Cardiac fibroblast (primary cell): ENCODE measurements around the gene RAB1A.

Experiments
- DNase-seq, 2 donors: peaks; one replicate each; pipeline versions ENCODE4 v3.0.0 to v3.0.0-alpha.2; 2010; ENCODE audit warnings: low read depth in 2 of 2
- H3K4me3 ChIP-seq, 2 donors: replicated peaks in 1 of 2; 1 replicate in 1 of 2; 2 replicates in 1 of 2; pipeline ENCODE4 v1.5.1; 2011; ENCODE audit warnings: low read depth in 2 of 2, low read length in 2 of 2, mild to moderate bottlenecking in 2 of 2, moderate library complexity in 1 of 2
- TF ChIP-seq, protein P1 (sequence below): IDR thresholded peaks from one replicate; pipeline ENCODE4 v1.5.1; 2011; ENCODE audit warnings: low read depth, mild to moderate bottlenecking, low read length, inconsistent platforms

RAB1A gene

DNA sequence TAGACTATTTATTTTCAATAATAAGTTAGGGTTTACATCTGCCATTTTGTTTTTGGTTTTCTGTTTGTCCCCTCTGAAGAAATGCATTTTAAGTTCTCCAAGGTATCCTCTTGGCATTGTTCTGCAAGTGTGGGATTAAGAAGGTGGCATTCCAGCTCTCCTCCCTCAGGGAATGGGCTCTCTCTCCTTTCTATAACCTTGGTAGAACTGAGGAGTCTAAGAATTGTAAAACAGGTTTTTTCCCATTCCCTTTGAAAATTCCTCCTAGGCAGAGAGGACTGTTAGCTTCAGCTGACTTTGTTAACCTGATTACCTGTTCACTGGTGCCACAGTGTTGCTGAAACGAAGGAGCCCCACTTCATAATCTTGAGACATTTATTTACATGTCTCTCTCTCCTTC is 26.1 kb upstream of the RAB1A start:
- TF ChIP-seq, protein P1, sequence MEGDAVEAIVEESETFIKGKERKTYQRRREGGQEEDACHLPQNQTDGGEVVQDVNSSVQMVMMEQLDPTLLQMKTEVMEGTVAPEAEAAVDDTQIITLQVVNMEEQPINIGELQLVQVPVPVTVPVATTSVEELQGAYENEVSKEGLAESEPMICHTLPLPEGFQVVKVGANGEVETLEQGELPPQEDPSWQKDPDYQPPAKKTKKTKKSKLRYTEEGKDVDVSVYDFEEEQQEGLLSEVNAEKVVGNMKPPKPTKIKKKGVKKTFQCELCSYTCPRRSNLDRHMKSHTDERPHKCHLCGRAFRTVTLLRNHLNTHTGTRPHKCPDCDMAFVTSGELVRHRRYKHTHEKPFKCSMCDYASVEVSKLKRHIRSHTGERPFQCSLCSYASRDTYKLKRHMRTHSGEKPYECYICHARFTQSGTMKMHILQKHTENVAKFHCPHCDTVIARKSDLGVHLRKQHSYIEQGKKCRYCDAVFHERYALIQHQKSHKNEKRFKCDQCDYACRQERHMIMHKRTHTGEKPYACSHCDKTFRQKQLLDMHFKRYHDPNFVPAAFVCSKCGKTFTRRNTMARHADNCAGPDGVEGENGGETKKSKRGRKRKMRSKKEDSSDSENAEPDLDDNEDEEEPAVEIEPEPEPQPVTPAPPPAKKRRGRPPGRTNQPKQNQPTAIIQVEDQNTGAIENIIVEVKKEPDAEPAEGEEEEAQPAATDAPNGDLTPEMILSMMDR, result no peak
- no peak overlapping the region for H3K4me3 ChIP-seq
- no peak for DNase-seq

DNA sequence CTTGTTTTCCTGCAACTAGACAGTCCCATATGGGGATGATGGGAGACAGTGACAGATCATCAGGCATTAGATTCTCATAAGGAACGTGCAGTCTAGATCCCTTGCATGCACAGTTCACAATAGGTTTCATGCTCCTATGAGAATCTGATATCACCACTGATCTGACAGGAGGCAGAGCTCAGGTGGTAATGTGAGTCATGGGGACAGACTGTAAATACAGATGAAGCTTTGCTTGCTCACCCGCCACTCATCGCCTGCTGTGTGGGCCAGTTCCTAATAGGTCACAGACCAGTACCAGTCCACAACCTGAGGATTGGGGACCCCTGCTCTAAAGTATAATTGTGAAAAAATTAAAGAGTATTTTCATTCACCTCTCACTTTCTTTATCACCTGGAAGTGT is 23.6 kb upstream of the RAB1A start:
- no peak for DNase-seq
- no peak overlapping the region for H3K4me3 ChIP-seq
- TF ChIP-seq, protein P1, result no peak

DNA sequence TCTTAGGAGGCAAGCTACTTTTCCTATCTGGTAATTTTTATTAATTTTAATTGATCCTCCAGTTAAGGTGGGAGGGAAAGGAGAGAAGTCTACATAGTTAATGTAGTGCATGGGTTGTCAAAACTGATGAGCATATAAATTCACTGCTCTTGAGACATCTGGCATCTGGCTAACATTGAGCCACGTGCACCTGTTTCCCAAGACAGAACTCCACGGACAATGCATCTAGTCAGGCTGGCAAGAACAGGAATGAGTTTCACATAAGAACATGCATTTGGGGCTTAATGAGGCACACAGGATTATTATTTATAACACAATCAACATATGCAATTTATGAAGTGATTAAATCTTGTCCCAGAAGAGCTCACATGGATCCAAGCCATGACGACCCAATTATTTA is 16.2 kb upstream of the RAB1A start:
- H3K4me3 ChIP-seq, result no peak overlapping the region
- DNase-seq, result no peak
- TF ChIP-seq, protein P1, result no peak

DNA sequence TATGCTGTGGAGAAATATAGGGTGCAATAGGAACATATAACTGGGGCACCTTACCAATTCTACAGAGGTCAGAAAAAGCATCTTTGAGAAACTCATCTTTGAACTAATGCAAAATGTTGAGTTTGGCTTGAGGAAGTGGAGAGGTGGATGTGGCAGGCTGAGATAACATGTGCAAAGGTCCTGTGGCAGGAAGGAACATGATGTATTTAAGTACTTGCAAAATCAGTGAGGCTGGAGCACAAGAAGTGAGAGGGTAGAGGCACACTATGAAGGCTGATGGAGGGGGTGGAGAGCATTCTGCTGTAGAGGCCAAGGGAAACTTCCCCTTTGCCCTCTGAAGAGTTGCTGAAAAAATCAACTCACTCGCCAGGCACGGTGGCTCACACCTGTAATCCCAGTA is 14.7 kb upstream of the RAB1A start:
- no peak for DNase-seq
- H3K4me3 ChIP-seq, result no peak overlapping the region
- TF ChIP-seq, protein P1, result no peak

DNA sequence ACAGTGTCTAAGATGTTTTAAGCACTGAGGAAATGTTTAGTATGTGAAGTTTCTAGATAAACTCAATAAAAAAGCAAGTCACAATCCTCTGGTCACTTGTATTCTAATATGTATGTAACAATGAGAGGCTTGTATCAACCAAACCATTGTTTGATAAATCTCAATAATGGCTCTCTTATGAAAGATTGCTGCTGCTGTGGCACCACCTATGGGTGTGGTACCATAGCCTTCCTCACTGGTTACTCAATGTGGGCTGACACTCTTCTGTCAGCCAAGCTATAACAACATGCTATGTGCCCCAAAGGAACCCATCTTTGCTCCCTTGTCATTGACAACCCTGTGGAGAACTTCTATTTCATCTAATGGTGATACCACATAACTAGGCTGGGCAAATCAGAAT is 12.6 kb upstream of the RAB1A start:
- H3K4me3 ChIP-seq, result no peak overlapping the region
- no peak for DNase-seq
- TF ChIP-seq, protein P1, result no peak

DNA sequence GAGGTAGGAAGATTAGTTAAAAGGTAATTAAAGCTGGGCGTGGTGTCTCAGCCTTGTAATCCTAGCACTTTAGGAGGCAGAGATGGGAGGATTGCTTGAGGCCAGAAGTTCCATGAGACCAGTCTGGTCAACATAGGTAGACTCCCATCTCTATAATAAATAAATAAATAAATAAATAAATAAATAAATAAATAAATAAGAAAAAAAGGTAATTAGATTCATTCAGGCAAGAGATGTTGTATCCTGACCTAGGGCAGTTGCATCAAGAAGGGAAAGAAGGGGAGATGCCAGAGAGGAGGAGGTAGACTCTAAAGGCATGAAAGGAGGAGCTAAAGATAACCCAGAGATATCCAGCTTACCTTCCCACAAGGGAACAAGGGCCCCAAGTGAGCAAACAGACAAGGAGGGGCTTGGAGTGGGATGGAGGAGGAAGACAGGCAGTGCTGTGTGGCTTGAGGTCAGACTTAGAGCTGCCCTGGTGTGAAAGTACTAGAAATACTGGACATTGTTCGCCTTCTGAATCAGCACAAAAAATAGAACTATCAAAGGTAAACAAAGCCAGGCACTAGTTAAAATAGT is 7.4 kb upstream of the RAB1A start:
- no peak for DNase-seq
- no peak overlapping the region for H3K4me3 ChIP-seq
- TF ChIP-seq, protein P1, result no peak

DNA sequence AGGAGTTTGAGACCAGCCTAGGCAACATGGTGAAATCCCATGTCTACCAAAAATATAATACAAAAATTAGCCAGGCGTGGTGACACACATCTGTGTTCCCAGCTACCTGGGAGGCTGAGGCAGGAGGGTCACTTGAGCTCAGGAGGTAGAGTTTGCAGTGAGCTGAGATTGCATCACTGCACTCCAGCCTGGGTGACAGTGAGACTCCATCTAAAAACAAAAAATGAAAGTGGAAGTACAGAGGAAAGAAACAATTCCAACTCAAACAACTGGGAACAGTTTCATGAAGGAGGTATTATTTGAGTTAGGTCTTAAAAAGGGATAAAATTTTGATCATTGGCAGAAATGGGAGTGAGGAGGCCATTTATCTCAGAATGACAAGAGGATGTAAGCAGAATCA is 6.3 kb upstream of the RAB1A start:
- no peak overlapping the region for H3K4me3 ChIP-seq
- no peak for DNase-seq
- TF ChIP-seq, protein P1, result no peak
